HUES48 (cell line): ENCODE measurements around the gene GPN1.
"Not testable (repeated sequence)": the region's sequence is repeated elsewhere in the genome, so short reads cannot be mapped to it uniquely, and the experiment has no call there.

Experiments used
- H3K27ac ChIP-seq: one replicate; pipeline ENCODE4 v1.7.0; 2013; ENCODE audit warnings: low read depth, low read length, inconsistent platforms
- H3K27me3 ChIP-seq: 2 replicates; pipeline ENCODE4 v1.6.1; 2013; ENCODE audit warnings: mild to moderate bottlenecking, low read length; ENCODE audit not compliant: control insufficient read depth, insufficient read depth
- H3K36me3 ChIP-seq: 2 replicates; pipeline ENCODE4 v1.6.1; 2013; ENCODE audit warnings: low read length; ENCODE audit not compliant: control insufficient read depth, insufficient read depth
- H3K4me1 ChIP-seq: 2 replicates; pipeline ENCODE4 v1.6.1; 2013; ENCODE audit warnings: mild to moderate bottlenecking, low read length; ENCODE audit not compliant: control insufficient read depth, insufficient read depth
- H3K4me3 ChIP-seq: 2 replicates; pipeline ENCODE4 v1.5.1; 2013; ENCODE audit warnings: mild to moderate bottlenecking, low read depth, low read length
- H3K9ac ChIP-seq: 2 replicates; pipeline ENCODE4 v1.6.1; 2013; ENCODE audit warnings: mild to moderate bottlenecking, low read depth, low read length, moderate library complexity
- H3K9me3 ChIP-seq: 2 replicates; pipeline ENCODE4 v1.6.1; 2013; ENCODE audit warnings: low read length; ENCODE audit not compliant: control insufficient read depth, insufficient read depth

Gene GPN1

DNA sequence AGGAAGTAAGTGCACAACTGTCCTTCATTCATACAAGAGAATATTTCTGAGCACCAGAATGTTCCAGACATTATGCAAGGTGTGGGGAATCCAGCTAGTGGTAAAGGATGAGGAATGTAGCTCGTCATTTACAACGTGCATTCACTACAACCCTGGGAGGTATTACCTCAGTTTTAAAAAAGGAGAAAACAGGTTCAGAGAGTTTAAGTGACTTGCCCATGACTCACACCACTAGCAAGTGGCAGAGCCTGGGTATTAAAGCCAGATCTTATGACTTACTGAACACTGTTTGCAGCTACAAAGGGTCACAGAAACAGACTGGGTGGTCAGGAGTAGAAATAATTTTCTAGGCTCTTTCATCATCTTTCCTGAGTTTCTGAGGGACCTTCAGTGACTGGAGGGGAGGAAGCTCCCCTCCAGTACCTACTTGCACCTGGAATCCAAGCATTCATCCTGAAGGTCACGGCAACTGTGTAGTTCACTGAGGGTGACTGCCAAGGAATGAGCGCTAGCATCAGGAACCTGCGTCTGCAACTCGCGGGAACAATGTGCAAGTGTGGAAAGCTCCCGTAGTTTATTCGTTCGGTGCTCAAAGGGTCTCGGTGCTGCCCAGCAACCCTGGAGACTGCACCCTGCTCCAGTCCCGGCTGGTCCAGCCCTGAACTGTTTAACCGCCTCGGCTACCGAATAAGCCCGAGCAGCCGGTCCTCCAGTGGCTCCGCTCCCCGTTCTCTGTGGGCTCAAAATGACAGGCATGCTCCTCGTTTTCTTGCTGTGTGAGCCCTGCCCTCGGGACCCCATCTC, 685 bp upstream of the GPN1 start:
- no peaks in the 10 kb centered on the region for H3K9me3 ChIP-seq
- H3K4me3 ChIP-seq: peak overlapping the region; percentile 94
- H3K27me3 ChIP-seq: no peaks in the 10 kb centered on the region
- H3K27ac ChIP-seq: peak overlapping the region; percentile 75
- H3K4me1 ChIP-seq: peaks cover 11% of the 10 kb centered on the region
- peak overlapping the region; percentile 94 for H3K9ac ChIP-seq
- peaks cover 46% of the 10 kb centered on the region for H3K36me3 ChIP-seq

- not testable (repeated sequence) for H3K4me3 ChIP-seq, H3K4me1 ChIP-seq, H3K27me3 ChIP-seq, H3K9me3 ChIP-seq, H3K9ac ChIP-seq, H3K27ac ChIP-seq
- H3K36me3 ChIP-seq: peaks cover 48% of the 10 kb centered on the region
Measured at GRCh38 chr2:27630257-27630656, 1.4 kb downstream of the GPN1 start.

DNA sequence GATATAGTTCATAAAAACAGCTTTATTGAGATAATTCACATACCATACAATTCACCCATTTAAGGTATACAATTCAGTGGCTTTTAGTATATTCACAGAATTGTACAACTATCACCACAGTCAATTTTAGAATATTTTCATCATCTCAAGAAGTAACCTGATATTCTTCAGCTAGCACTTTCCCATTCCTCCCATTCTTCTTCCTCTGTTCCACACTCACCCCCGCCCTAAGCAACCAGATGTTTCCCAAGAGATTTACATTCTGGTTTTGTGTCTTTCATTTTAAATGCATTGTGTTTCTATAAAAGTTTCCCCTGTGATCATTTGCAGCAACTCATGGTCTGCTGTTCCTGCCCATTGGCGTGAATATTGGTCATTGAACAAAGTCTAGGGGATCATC, 5.4 kb downstream of the GPN1 start:
- Histone ChIP-seq H3K27me3 (no peaks in the 10 kb centered on the region), H3K27ac (no peak overlapping the region), H3K36me3 (peaks cover 88% of the 10 kb centered on the region), H3K9me3 (no peaks in the 10 kb centered on the region), H3K9ac (no peak overlapping the region), H3K4me3 (no peak overlapping the region), H3K4me1 (no peaks in the 10 kb centered on the region)

DNA sequence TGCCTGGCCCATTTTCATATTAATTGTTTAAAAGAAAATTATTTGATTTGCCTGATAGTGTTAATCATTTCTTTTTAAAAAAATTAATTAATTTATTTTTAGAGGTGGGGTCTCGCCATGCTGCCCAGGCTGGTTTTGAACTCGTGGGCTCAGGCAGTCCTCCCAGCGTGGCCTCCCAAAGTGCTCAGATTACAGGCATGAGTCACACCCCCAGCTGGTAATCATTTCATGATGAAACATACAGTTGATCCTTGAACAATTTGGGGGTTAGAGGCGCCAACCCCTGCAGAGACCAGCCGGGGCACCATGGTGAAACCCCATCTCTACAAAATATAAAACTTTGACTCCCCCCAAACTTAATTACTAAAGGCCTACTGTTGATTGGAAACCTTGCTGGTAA, 7.9 kb downstream of the GPN1 start:
- Histone ChIP-seq H3K9ac (no peak overlapping the region), H3K27ac (no peak overlapping the region), H3K4me3 (no peak overlapping the region), H3K36me3 (peaks cover 98% of the 10 kb centered on the region), H3K27me3 (no peaks in the 10 kb centered on the region), H3K9me3 (no peaks in the 10 kb centered on the region), H3K4me1 (no peaks in the 10 kb centered on the region)

DNA sequence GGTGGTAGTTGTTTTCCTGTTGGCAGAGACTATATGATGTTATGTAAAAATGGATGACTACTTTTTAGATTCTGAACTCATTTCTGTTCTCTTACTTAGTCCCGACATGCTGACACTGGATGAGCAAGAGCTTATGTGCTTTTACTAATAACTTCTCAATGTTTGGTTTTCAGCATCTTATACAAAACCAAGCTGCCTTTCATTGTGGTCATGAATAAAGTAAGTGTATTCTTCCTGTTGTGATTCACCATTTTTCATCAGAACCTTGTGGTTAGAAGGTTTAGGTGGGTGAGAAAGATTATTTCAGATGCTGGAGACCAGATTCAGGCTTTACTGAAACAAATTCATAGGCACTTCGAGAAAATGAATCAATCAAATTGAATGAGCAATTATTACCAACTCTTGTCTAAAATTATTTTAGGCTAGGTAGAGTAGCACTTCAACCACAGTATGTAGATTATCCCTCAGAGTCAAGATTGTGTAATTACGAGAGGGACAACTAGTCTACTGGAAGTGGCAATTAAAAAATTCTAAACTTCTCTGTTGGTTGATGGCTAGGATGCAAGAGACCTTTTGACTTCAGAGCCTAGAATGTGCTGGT, 9.3 kb downstream of the GPN1 start:
- Histone ChIP-seq H3K4me3 (no peak overlapping the region), H3K9me3 (no peaks in the 10 kb centered on the region), H3K4me1 (no peaks in the 10 kb centered on the region), H3K27ac (no peak overlapping the region), H3K9ac (no peak overlapping the region), H3K27me3 (no peaks in the 10 kb centered on the region), H3K36me3 (peaks cover 95% of the 10 kb centered on the region)

DNA sequence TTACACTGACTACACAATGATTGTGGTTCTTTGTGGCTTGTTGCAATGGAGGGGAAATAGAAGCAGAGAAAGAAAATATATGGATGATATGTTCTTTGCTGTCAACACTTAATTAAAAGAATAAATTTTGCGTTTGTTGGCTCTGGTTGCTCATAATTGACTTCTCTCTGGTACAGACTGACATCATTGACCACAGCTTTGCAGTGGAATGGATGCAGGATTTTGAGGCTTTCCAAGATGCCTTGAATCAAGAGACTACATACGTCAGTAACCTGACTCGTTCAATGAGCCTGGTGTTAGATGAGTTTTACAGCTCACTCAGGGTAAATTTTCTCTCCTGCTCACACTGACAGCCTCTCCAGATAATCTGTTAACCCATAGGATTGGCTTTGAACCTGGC, 9.9 kb downstream of the GPN1 start:
- Histone ChIP-seq H3K9ac (no peak overlapping the region), H3K36me3 (peaks cover 97% of the 10 kb centered on the region), H3K4me3 (no peak overlapping the region)

DNA sequence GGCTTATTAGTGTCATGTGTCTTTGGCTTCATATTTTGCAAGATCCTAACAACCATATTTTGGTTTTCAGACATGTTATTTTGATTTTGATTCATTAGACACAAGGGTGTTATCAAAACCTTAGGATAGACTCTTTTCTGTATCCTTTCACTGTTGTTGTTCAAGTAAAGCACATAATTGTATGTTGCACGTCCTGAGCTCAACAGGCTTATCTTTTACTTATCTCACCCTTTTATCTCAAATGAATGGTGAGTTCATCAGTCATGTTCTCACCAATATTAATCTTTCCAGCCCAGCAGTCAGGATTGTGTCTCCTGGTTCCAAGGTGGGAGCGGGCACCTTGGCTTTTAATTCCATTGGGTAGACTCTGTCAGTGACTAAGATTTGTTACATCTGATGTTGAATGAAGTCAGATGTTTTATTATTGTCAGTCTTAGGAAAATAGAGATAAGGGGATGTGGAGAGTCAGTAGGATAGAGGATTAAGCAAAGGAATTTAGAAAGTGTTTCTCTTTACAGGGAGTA, 11.9 kb downstream of the GPN1 start:
- Histone ChIP-seq H3K27me3 (no peaks in the 10 kb centered on the region), H3K27ac (no peak overlapping the region), H3K9me3 (no peaks in the 10 kb centered on the region), H3K9ac (no peak overlapping the region), H3K4me3 (no peak overlapping the region), H3K36me3 (peaks cover 92% of the 10 kb centered on the region), H3K4me1 (no peaks in the 10 kb centered on the region)

More for the DNA sequence above, 9.9 kb downstream of the GPN1 start:
- no peaks in the 10 kb centered on the region for H3K4me1 ChIP-seq
- H3K27me3 ChIP-seq: no peaks in the 10 kb centered on the region
- no peak overlapping the region for H3K27ac ChIP-seq
- H3K9me3 ChIP-seq: no peaks in the 10 kb centered on the region

DNA sequence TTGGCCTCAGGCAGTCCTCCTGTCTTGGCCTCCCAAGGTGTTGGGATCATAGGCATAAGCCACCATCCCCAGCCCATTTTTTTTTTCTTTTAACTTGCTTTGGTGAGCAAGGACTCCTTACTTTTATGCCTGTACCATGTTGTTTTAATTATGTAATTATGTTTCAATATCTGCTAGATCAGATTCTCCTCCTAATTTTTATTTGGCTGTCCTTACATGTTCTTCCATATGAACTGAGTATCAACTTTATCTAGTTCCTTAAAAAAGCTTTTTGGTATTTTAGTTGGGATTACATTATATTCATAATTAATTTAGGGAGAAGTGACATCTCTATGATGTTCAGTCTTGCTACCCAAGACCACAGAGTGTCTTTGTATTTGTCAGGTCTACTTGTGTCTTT, 16.3 kb downstream of the GPN1 start:
- Histone ChIP-seq H3K9ac (no peak overlapping the region), H3K27me3 (no peaks in the 10 kb centered on the region), H3K4me1 (no peaks in the 10 kb centered on the region), H3K27ac (no peak overlapping the region), H3K36me3 (peaks cover 85% of the 10 kb centered on the region), H3K4me3 (no peak overlapping the region), H3K9me3 (no peaks in the 10 kb centered on the region)

- Histone ChIP-seq H3K4me1 (no peaks in the 10 kb centered on the region), H3K9ac (no peak overlapping the region), H3K9me3 (no peaks in the 10 kb centered on the region), H3K4me3 (no peak overlapping the region), H3K27ac (no peak overlapping the region), H3K36me3 (peaks cover 83% of the 10 kb centered on the region), H3K27me3 (no peaks in the 10 kb centered on the region)
Measured at GRCh38 chr2:27647289-27647688, 18.4 kb downstream of the GPN1 start.

GRCh38 chr2:27647737-27648136, 18.9 kb downstream of the GPN1 start:
- Histone ChIP-seq H3K9ac (no peak overlapping the region), H3K9me3 (no peaks in the 10 kb centered on the region), H3K27ac (no peak overlapping the region), H3K27me3 (no peaks in the 10 kb centered on the region), H3K4me1 (no peaks in the 10 kb centered on the region), H3K36me3 (peaks cover 85% of the 10 kb centered on the region), H3K4me3 (no peak overlapping the region)

DNA sequence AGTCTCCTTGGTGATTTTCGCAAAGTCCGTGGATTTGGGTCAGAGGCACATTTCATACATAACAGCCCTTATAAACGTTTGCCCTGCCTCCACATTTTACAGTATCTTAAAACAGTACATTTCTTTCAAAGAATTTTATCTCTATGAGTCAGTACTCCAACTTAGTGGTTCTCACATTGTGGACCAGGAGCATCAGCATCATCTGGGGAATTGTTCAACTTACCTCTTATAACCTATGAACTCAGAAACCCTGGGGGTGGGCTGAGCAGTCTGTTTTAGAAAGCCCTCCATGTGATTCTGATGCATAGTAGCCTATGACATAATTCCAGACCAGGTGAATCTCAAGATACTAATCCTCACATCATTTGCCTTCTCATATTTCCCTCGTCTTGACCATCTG, 22.2 kb downstream of the GPN1 start:
- Histone ChIP-seq H3K9me3 (no peaks in the 10 kb centered on the region), H3K27ac (no peak overlapping the region), H3K4me1 (peaks cover 9% of the 10 kb centered on the region), H3K36me3 (peaks cover 89% of the 10 kb centered on the region), H3K27me3 (no peaks in the 10 kb centered on the region), H3K4me3 (no peak overlapping the region), H3K9ac (no peak overlapping the region)
